ENCODE measurements around the gene LPCAT2.

- TF ChIP-seq CTCF (IDR thresholded peaks at IDR 0.05; ENCODE audit: insufficient read depth, low read depth, low read length) (no peak), EZH2 (IDR thresholded peaks at IDR 0.05; ENCODE audit: insufficient read depth, low read length) (no peak)
Measured at GRCh38 chr16:55479430-55480140, 29.3 kb upstream of the LPCAT2 start.
